ENCODE results near the gene IL34. TPM values are rescaled to one million over a fixed set of nuclear protein-coding genes. Genes with fewer than 3 reads are reported as not detected.

Gene IL34
- total and polyA plus RNA-seq, 2 of the 13 experiments (the other 11 are each of a cell fraction or from before 2014, with no cell fraction given): 1.2 to 1.3 TPM

DNA sequence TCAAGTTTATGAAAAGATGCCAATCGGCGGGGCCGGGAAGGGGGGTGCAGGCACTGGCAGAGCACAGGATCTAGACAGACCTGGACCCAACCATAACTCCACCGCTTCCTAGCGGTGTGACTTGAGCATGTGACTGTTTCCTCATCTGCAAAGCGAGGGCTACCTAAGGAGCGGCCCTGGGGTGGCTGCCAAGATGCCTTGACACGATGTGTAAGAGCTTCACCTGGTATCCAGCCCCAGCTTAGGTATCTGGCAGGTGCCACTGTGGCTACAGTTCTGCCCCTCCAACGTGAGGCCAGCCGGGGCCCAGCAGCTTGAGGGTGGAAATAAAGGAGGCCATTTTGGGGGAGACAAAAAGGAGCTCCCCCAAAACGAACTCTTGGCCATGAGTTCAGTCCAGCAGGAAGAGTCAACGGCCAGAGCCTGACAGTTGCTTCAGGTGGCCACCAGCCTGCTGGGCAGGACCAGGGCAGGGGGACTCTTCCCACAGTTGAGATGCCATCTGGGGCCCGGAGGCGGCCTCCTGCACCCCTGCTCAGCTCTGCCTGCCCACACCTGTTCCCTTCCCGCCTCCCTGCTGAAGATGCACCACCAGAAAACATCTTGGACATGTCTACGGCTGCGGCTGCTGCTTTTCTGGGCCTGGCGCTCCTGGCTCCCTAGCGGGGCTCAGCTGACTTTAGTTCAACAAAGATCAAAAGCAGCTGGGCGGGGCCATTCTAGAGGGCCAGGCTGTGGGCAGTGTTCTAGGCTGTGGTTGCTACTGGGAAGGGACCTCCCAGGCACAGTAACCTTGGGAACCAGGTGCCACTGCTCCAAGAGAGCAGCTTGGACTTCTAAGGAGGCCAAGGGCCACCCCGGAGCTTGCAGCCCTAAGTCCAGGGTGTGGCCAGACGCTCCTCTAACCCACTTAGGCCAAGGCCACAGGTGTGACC, 42.9 kb downstream of the IL34 start (continued):
- TF ChIP-seq, protein P1, sequence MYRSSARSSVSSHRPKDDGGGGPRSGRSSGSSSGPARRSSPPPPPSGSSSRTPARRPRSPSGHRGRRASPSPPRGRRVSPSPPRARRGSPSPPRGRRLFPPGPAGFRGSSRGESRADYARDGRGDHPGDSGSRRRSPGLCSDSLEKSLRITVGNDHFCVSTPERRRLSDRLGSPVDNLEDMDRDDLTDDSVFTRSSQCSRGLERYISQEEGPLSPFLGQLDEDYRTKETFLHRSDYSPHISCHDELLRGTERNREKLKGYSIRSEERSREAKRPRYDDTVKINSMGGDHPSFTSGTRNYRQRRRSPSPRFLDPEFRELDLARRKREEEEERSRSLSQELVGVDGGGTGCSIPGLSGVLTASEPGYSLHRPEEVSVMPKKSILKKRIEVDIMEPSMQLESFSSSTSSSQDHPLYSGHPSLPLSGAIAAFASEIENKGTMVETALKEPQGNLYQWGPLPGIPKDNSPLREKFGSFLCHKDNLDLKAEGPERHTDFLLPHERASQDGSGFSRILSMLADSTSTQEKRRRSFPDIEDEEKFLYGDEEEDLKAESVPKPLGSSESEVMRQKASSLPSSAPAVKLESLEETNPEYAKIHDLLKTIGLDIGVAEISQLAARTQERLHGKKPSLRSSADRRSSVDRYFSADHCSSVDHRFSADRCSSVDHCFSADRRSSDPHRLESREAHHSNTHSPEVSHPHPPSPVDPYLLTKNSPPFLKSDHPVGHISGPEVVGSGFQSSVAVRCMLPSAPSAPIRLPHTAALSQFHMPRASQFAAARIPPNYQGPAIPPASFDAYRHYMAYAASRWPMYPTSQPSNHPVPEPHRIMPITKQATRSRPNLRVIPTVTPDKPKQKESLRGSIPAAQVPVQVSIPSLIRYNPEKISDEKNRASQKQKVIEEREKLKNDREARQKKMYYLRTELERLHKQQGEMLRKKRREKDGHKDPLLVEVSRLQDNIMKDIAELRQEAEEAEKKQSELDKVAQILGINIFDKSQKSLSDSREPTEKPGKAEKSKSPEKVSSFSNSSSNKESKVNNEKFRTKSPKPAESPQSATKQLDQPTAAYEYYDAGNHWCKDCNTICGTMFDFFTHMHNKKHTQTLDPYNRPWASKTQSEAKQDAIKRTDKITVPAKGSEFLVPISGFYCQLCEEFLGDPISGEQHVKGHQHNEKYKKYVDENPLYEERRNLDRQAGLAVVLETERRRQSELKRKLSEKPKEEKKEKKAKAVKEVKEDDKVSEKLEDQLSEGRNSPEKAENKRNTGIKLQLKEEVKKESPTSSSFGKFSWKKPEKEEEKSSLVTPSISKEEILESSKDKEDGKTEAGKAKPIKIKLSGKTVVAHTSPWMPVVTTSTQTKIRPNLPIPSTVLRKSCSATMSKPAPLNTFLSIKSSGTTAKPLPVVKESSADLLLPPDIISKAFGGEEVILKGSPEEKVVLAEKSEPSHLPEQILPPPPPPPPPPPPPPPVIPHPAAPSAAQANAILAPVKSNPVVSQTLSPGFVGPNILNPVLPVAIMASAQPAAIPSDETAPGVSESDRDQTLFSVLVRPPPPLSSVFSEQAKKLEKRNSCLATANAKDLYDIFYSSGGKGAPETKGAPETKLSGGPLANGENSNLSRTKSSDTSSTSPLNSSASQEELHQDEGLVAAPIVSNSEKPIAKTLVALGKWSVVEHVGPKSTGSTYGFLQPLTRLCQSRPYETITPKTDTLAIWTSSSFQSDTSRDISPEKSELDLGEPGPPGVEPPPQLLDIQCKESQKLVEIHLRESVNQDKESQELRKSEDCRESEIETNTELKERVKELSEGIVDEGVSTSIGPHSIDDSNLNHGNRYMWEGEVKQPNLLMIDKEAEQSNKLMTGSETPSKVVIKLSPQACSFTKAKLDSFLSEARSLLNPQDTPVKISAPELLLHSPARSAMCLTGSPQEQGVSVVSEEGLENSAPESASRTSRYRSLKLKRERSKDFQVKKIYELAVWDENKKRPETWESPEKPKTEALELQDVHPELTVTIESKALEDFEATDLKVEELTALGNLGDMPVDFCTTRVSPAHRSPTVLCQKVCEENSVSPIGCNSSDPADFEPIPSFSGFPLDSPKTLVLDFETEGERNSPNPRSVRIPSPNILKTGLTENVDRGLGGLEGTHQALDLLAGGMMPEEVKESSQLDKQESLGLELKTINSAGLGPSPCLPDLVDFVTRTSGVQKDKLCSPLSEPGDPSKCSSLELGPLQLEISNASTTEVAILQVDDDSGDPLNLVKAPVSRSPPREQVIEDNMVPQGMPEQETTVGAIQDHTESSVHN (CRISPR knock-in tag; IDR thresholded peaks at IDR 0.05): no peak
- TF ChIP-seq CCDC6 (CRISPR knock-in tag; IDR thresholded peaks at IDR 0.05) (no peak), GPN1 (CRISPR knock-in tag; IDR thresholded peaks at IDR 0.05; ENCODE audit: borderline replicate concordance) (no peak), MTA1 (CRISPR knock-in tag; IDR thresholded peaks at IDR 0.05; ENCODE audit: borderline replicate concordance) (no peak), MTA3 (CRISPR knock-in tag; IDR thresholded peaks at IDR 0.05) (no peak), EED (CRISPR knock-in tag; IDR thresholded peaks at IDR 0.05) (no peak), ZNF335 (CRISPR knock-in tag; IDR thresholded peaks at IDR 0.05) (no peak), ZNF7 (CRISPR knock-in tag; IDR thresholded peaks at IDR 0.05) (no peak), ZNF34 (CRISPR knock-in tag; IDR thresholded peaks at IDR 0.05; ENCODE audit: borderline replicate concordance) (no peak), ZNF839 (CRISPR knock-in tag; IDR thresholded peaks at IDR 0.05; ENCODE audit: borderline replicate concordance) (0 out of 2 replicates have a peak, but pooled peaks have one; percentile 21), ZNF572 (CRISPR knock-in tag; IDR thresholded peaks at IDR 0.05) (no peak), ETV6 (CRISPR knock-in tag; conservative IDR thresholded peaks at IDR 0.05) (no peak), RCOR2 (CRISPR knock-in tag; IDR thresholded peaks at IDR 0.05) (0 out of 2 replicates have a peak, but pooled peaks have one; percentile 33), CC2D1A (CRISPR knock-in tag; IDR thresholded peaks at IDR 0.05) (no peak), ZNF468 (CRISPR knock-in tag; IDR thresholded peaks at IDR 0.05) (no peak), ELF3 (CRISPR knock-in tag; IDR thresholded peaks at IDR 0.05) (no peak), PRPF4 (IDR thresholded peaks at IDR 0.05; ENCODE audit: low read depth, low read length, poor library complexity, severe bottlenecking) (no peak)
- TF ChIP-seq, protein P2, sequence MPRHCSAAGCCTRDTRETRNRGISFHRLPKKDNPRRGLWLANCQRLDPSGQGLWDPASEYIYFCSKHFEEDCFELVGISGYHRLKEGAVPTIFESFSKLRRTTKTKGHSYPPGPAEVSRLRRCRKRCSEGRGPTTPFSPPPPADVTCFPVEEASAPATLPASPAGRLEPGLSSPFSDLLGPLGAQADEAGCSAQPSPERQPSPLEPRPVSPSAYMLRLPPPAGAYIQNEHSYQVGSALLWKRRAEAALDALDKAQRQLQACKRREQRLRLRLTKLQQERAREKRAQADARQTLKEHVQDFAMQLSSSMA (CRISPR knock-in tag; IDR thresholded peaks at IDR 0.05): no peak; the same call in 1 of the 2 replicates
- TF ChIP-seq, protein P3, sequence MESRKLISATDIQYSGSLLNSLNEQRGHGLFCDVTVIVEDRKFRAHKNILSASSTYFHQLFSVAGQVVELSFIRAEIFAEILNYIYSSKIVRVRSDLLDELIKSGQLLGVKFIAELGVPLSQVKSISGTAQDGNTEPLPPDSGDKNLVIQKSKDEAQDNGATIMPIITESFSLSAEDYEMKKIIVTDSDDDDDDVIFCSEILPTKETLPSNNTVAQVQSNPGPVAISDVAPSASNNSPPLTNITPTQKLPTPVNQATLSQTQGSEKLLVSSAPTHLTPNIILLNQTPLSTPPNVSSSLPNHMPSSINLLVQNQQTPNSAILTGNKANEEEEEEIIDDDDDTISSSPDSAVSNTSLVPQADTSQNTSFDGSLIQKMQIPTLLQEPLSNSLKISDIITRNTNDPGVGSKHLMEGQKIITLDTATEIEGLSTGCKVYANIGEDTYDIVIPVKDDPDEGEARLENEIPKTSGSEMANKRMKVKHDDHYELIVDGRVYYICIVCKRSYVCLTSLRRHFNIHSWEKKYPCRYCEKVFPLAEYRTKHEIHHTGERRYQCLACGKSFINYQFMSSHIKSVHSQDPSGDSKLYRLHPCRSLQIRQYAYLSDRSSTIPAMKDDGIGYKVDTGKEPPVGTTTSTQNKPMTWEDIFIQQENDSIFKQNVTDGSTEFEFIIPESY (CRISPR knock-in tag; IDR thresholded peaks at IDR 0.05): peak; percentile 15; the same call in 1 of the 2 replicates
